Neural cell (in vitro differentiated cells): Measurements from ENCODE around the gene DRD2. TPM values are rescaled to one million over a fixed set of nuclear protein-coding genes. Genes with fewer than 3 reads are reported as not detected.

Experiments used
- H2AFZ ChIP-seq: fragments of 200-600, 300-800 bp; sonication (generic), shearing (Covaris generic); 2 replicates; pipeline ENCODE4 v1.6.0; 2014; ENCODE audit warnings: low read depth, mild to moderate bottlenecking, antibody characterized with exemption, low read length, moderate library complexity
- H3F3A ChIP-seq: fragments of 200-600 bp; shearing (Covaris generic); 2 replicates; pipeline ENCODE4 v1.6.1; 2016; ENCODE audit warnings: mild to moderate bottlenecking, moderate library complexity, mixed read lengths, antibody characterized with exemption, low read length; ENCODE audit not compliant: insufficient read depth, poor library complexity, severe bottlenecking
- H3K27ac ChIP-seq: fragments of 200-600, 300-800 bp; sonication (generic), shearing (Covaris generic); 2 replicates; pipeline ENCODE4 v1.5.1; 2014; ENCODE audit warnings: mild to moderate bottlenecking, low read length, moderate library complexity
- H3K27me3 ChIP-seq: fragments of 300-800, 200-600 bp; sonication (generic), shearing (Covaris generic); 2 replicates; pipeline ENCODE4 v1.6.0; 2014; ENCODE audit warnings: mild to moderate bottlenecking, low read depth, low read length, moderate library complexity; ENCODE audit not compliant: insufficient read depth
- H3K36me3 ChIP-seq: fragments of 300-800, 200-600 bp; sonication (generic), shearing (Covaris generic); 2 replicates; pipeline ENCODE4 v1.5.1; 2014; ENCODE audit warnings: mild to moderate bottlenecking, antibody characterized with exemption, low read length, moderate library complexity; ENCODE audit not compliant: insufficient read depth
- H3K4me2 ChIP-seq: fragments of 300-800, 200-600 bp; sonication (generic), shearing (Covaris generic); 2 replicates; pipeline ENCODE4 v1.6.0; 2014; ENCODE audit warnings: mild to moderate bottlenecking, low read length
- H3K4me3 ChIP-seq: fragments of 300-800, 200-600 bp; sonication (generic), shearing (Covaris generic); 2 replicates; pipeline ENCODE4 v1.5.1; 2014; ENCODE audit warnings: mild to moderate bottlenecking, low read length, moderate library complexity
- H3K79me2 ChIP-seq: fragments of 200-600 bp; shearing (Covaris generic); replicated peaks from 2 replicates; pipeline ENCODE4 v1.6.0; 2014; ENCODE audit warnings: mild to moderate bottlenecking, low read length, moderate library complexity; ENCODE audit not compliant: insufficient read depth
- H3K9ac ChIP-seq: fragments of 300-800, 200-600 bp; sonication (generic), shearing (Covaris generic); 2 replicates; pipeline ENCODE4 v1.6.1; 2016; ENCODE audit warnings: mild to moderate bottlenecking, low read length, mixed read lengths
- H3K9me2 ChIP-seq: fragments of 200-600 bp; shearing (Covaris generic); 2 replicates; pipeline ENCODE4 v1.6.1; 2016; ENCODE audit warnings: mild to moderate bottlenecking, low read length, mixed read lengths; ENCODE audit not compliant: insufficient read depth
- H3K9me3 ChIP-seq: fragments of 200-600, 300-800 bp; sonication (generic), shearing (Covaris generic); 2 replicates; pipeline ENCODE4 v1.6.1; 2016; ENCODE audit warnings: mild to moderate bottlenecking, mixed run types, low read length, moderate library complexity, mixed read lengths
- H4K20me1 ChIP-seq: fragments of 200-600 bp; shearing (Covaris generic); 2 replicates; pipeline ENCODE4 v1.6.1; 2016; ENCODE audit warnings: mild to moderate bottlenecking, mixed run types; ENCODE audit not compliant: insufficient read depth
- CTCF ChIP-seq: fragments of 450-650 bp; IDR thresholded peaks from 2 replicates; pipeline ENCODE4 v1.5.1; 2014; ENCODE audit warnings: antibody characterized with exemption, mild to moderate bottlenecking, moderate library complexity; ENCODE audit not compliant: poor library complexity, severe bottlenecking
- EP300 ChIP-seq: fragments of 450-650 bp; conservative IDR thresholded peaks from 2 replicates; pipeline ENCODE4 v1.6.1; 2014; ENCODE audit warnings: antibody characterized with exemption, mild to moderate bottlenecking, moderate library complexity; ENCODE audit not compliant: poor library complexity, severe bottlenecking
- EZH2 ChIP-seq: fragments of 200-600, 300-800 bp; shearing (Covaris generic), sonication (generic); IDR thresholded peaks from 2 replicates; pipeline ENCODE4 v1.6.1; 2014; ENCODE audit warnings: antibody characterized with exemption, low read length, borderline replicate concordance, mild to moderate bottlenecking; ENCODE audit not compliant: insufficient read depth, poor library complexity, severe bottlenecking
- MXI1 ChIP-seq: fragments of 450-650 bp; conservative IDR thresholded peaks from 2 replicates; pipeline ENCODE4 v1.6.1; 2014; ENCODE audit warnings: antibody characterized with exemption, mild to moderate bottlenecking; ENCODE audit not compliant: poor library complexity, severe bottlenecking
- POLR2AphosphoS5 ChIP-seq: IDR thresholded peaks from 2 replicates; pipeline ENCODE4 v1.6.1; 2012
- RAD21 ChIP-seq: fragments of 450-650 bp; conservative IDR thresholded peaks from 2 replicates; pipeline ENCODE4 v1.6.1; 2014; ENCODE audit warnings: antibody characterized with exemption, mild to moderate bottlenecking, moderate library complexity
- REST ChIP-seq: IDR thresholded peaks from 2 replicates; pipeline ENCODE4 v1.6.1; 2012; ENCODE audit warnings: borderline replicate concordance
- SMC3 ChIP-seq: fragments of 450-650 bp; conservative IDR thresholded peaks from 2 replicates; pipeline ENCODE4 v1.6.1; 2014; ENCODE audit warnings: antibody characterized with exemption, mild to moderate bottlenecking, moderate library complexity; ENCODE audit not compliant: poor library complexity
- TAF1 ChIP-seq: IDR thresholded peaks from 2 replicates; pipeline ENCODE4 v1.6.1; 2012; ENCODE audit warnings: low read depth
- polyA plus RNA-seq: library from polyadenylated mRNA; depleted of rRNA; stranded (reverse); fragments of >200 nt; gene quantifications from 2 replicates; pipeline ENCODE4 v1.2.3, GENCODE V29; 2014

The DRD2 gene
- polyA plus RNA-seq, 1 donor from 2014 or later = 0.24 TPM

- Histone ChIP-seq H3K79me2 (no peaks in the 10 kb centered on the region), H3K9me3 (no peaks in the 10 kb centered on the region), H3K9ac (no peak overlapping the region), H3K36me3 (no peaks in the 10 kb centered on the region), H3K4me3 (no peak overlapping the region), H3K9me2 (no peaks in the 10 kb centered on the region), H4K20me1 (no peaks in the 10 kb centered on the region), H2AFZ (no peak overlapping the region), H3K27me3 (no peaks in the 10 kb centered on the region), H3K4me2 (no peak overlapping the region), H3F3A (no peaks in the 10 kb centered on the region), H3K27ac (no peak overlapping the region)
- TF ChIP-seq CTCF = no peak
- no peak for TF ChIP-seq EZH2
- no peak for TF ChIP-seq MXI1
- no peak for TF ChIP-seq REST
- no peak for TF ChIP-seq POLR2AphosphoS5
- no peak for TF ChIP-seq EP300
- TF ChIP-seq SMC3 = no peak
- no peak for TF ChIP-seq TAF1
- TF ChIP-seq RAD21 = no peak
These were observed 66.3 kb downstream of the DRD2 start for GRCh38 chr11:113408887-113409286.

DNA sequence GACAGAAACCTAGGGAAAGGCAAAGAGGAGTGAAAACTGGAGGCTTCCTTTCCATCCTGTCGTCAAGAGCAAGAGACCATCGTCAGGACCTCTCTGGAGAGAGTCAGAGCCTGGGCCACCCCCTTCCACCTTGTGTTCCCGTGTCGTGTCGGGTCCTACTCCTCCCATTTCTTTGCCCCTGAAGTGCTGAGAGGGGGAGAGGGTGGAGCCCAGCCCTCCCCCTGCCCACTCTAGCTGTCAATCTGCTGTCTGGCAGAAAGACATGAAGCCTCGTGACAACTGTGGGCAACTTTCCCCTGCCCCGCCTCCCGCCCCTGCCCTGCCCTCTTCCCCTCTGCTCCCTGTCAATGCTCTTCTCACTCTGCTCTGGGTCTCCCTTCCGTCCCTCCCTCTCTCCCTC lies 67.0 kb downstream of the DRD2 start:
- H3K4me3 ChIP-seq = no peak overlapping the region

More for the DNA sequence above, 67.0 kb downstream of the DRD2 start:
- H2AFZ ChIP-seq = no peak overlapping the region
- H3K9me3 ChIP-seq = no peaks in the 10 kb centered on the region
- no peak overlapping the region for H3K9ac ChIP-seq
- no peak for TF ChIP-seq POLR2AphosphoS5
- TF ChIP-seq EZH2 = no peak
- no peak for TF ChIP-seq RAD21
- TF ChIP-seq SMC3 = no peak
- TF ChIP-seq MXI1 = no peak
- TF ChIP-seq EP300 = no peak
- TF ChIP-seq CTCF = no peak
- no peak for TF ChIP-seq TAF1
- no peak for TF ChIP-seq REST
- no peak overlapping the region for H3K4me2 ChIP-seq
- H3K27ac ChIP-seq = no peak overlapping the region
- H3K79me2 ChIP-seq = no peaks in the 10 kb centered on the region
- H3F3A ChIP-seq = no peaks in the 10 kb centered on the region
- H3K27me3 ChIP-seq = no peaks in the 10 kb centered on the region
- H3K9me2 ChIP-seq = no peaks in the 10 kb centered on the region
- no peaks in the 10 kb centered on the region for H4K20me1 ChIP-seq
- H3K36me3 ChIP-seq = no peaks in the 10 kb centered on the region
